WTC11 (cell line): Measurements from ENCODE around the gene ZCWPW1. TPM values are rescaled to one million over a fixed set of nuclear protein-coding genes. Genes with fewer than 3 reads are reported as not detected.

Experiments
- ATAC-seq: fragments of 200-7000 bp; cut with Tn5 transposase; 2 replicates; pipeline ENCODE4 v1.10.0; 2021; ENCODE audit warnings: mild to moderate bottlenecking, moderate library complexity
- CTCF ChIA-PET: fragments of 300-600 bp; sonication (Branson Sonifier 250); formaldehyde crosslinking; loops from one replicate; lab custom pipeline; 2021; ENCODE audit warnings: antibody characterized with exemption; lab: Charles Lee
- POLR2A ChIA-PET: fragments of 350-600 bp; sonication (Branson Sonifier 250); formaldehyde crosslinking; loops from one replicate; lab custom pipeline; 2021; ENCODE audit warnings: antibody characterized with exemption; lab: Charles Lee
- DNase-seq: peaks from one replicate; pipeline ENCODE4 v3.0.0; 2021; ENCODE audit warnings: low spot score
- H3K27ac Mint-ChIP-seq: 2 replicates; pipeline ENCODE4 v1.8.0; 2021; ENCODE audit warnings: mixed read lengths
- H3K27me3 Mint-ChIP-seq: 2 replicates; pipeline ENCODE4 v1.8.0; 2021; ENCODE audit warnings: low read depth, mild to moderate bottlenecking, moderate library complexity, mixed read lengths
- H3K36me3 Mint-ChIP-seq: 2 replicates; pipeline ENCODE4 v1.8.0; 2021; ENCODE audit warnings: mixed read lengths
- H3K4me1 Mint-ChIP-seq: 2 replicates; pipeline ENCODE4 v1.8.0; 2022; ENCODE audit warnings: mixed read lengths
- H3K4me3 Mint-ChIP-seq: 2 replicates; pipeline ENCODE4 v1.8.0; 2021; ENCODE audit warnings: mild to moderate bottlenecking, moderate library complexity, mixed read lengths
- H3K9me3 Mint-ChIP-seq: 2 replicates; pipeline ENCODE4 v1.8.0; 2021; ENCODE audit warnings: mixed read lengths
- CREB1 ChIP-seq: sonication (generic); formaldehyde crosslinking; IDR thresholded peaks from 2 replicates; pipeline ENCODE4 v1.8.0; 2023; ENCODE audit warnings: mild to moderate bottlenecking, missing genetic modification reagents
- CREM ChIP-seq: sonication (generic); formaldehyde crosslinking; IDR thresholded peaks from 2 replicates; pipeline ENCODE4 v1.8.1; 2022; ENCODE audit warnings: mild to moderate bottlenecking, missing genetic modification reagents, moderate library complexity
- ELF4 ChIP-seq: sonication (generic); formaldehyde crosslinking; IDR thresholded peaks from 2 replicates; pipeline ENCODE4 v1.8.1; 2022; ENCODE audit warnings: low read depth, mild to moderate bottlenecking, moderate library complexity, missing genetic modification reagents
- ETV6 ChIP-seq: sonication (generic); formaldehyde crosslinking; IDR thresholded peaks from 2 replicates; pipeline ENCODE4 v1.8.1; 2022; ENCODE audit warnings: mild to moderate bottlenecking, missing genetic modification reagents
- FOXK1 ChIP-seq: sonication (generic); formaldehyde crosslinking; IDR thresholded peaks from 2 replicates; pipeline ENCODE4 v1.8.0; 2022; ENCODE audit warnings: mild to moderate bottlenecking, moderate library complexity, missing genetic modification reagents
- FOXP4 ChIP-seq: sonication (generic); formaldehyde crosslinking; IDR thresholded peaks from 2 replicates; pipeline ENCODE4 v1.8.0; 2022; ENCODE audit warnings: mild to moderate bottlenecking, missing genetic modification reagents
- JAZF1 ChIP-seq: fragments of 250-450 bp; sonication (Bioruptor Pico); IDR thresholded peaks from 2 replicates; pipeline ENCODE4 v1.9.0; 2021; ENCODE audit warnings: moderate library complexity, mild to moderate bottlenecking, inconsistent platforms
- MYBL2 ChIP-seq: sonication (generic); formaldehyde crosslinking; IDR thresholded peaks from 2 replicates; pipeline ENCODE4 v1.8.1; 2023; ENCODE audit warnings: mild to moderate bottlenecking, moderate library complexity, missing genetic modification reagents
- NFYB ChIP-seq: sonication (generic); formaldehyde crosslinking; conservative IDR thresholded peaks from 2 replicates; pipeline ENCODE4 v1.8.0; 2022; ENCODE audit warnings: low read depth, missing genetic modification reagents
- SMAD3 ChIP-seq: sonication (generic); formaldehyde crosslinking; IDR thresholded peaks from 2 replicates; pipeline ENCODE4 v1.8.0; 2022; ENCODE audit warnings: missing genetic modification reagents, mild to moderate bottlenecking, borderline replicate concordance
- TCF7 ChIP-seq: sonication (generic); formaldehyde crosslinking; IDR thresholded peaks from 2 replicates; pipeline ENCODE4 v1.8.0; 2022; ENCODE audit warnings: mild to moderate bottlenecking, low read depth, missing genetic modification reagents, moderate library complexity
- TP53 ChIP-seq: sonication (generic); formaldehyde crosslinking; IDR thresholded peaks from 2 replicates; pipeline ENCODE4 v1.8.1; 2023; ENCODE audit warnings: mild to moderate bottlenecking, missing genetic modification reagents
- USF1 ChIP-seq: sonication (generic); formaldehyde crosslinking; IDR thresholded peaks from 2 replicates; pipeline ENCODE4 v1.8.0; 2022; ENCODE audit warnings: mild to moderate bottlenecking, missing genetic modification reagents
- ZNF219 ChIP-seq: sonication (generic); formaldehyde crosslinking; IDR thresholded peaks from 2 replicates; pipeline ENCODE4 v1.8.0; 2023; ENCODE audit warnings: missing genetic modification reagents, mild to moderate bottlenecking, borderline replicate concordance
- ZNF232 ChIP-seq: sonication (generic); formaldehyde crosslinking; IDR thresholded peaks from 2 replicates; pipeline ENCODE4 v1.8.0; 2022; ENCODE audit warnings: mild to moderate bottlenecking, missing genetic modification reagents
- ZNF512 ChIP-seq: sonication (generic); formaldehyde crosslinking; IDR thresholded peaks from 2 replicates; pipeline ENCODE4 v1.8.1; 2022; ENCODE audit warnings: missing genetic modification reagents, borderline replicate concordance
- total RNA-seq: library from RNA; stranded (reverse); gene quantifications from 3 replicates; pipeline ENCODE4 v1.2.3, GENCODE V29; 2021
- TF ChIP-seq, protein P1 (sequence below): sonication (generic); formaldehyde crosslinking; IDR thresholded peaks from 2 replicates; pipeline ENCODE4 v1.8.1; 2023; ENCODE audit warnings: mild to moderate bottlenecking, missing genetic modification reagents

Gene ZCWPW1
- total RNA-seq, 1 experiment from 2014 or later: 1.4 TPM

- TF ChIP-seq, protein P1, sequence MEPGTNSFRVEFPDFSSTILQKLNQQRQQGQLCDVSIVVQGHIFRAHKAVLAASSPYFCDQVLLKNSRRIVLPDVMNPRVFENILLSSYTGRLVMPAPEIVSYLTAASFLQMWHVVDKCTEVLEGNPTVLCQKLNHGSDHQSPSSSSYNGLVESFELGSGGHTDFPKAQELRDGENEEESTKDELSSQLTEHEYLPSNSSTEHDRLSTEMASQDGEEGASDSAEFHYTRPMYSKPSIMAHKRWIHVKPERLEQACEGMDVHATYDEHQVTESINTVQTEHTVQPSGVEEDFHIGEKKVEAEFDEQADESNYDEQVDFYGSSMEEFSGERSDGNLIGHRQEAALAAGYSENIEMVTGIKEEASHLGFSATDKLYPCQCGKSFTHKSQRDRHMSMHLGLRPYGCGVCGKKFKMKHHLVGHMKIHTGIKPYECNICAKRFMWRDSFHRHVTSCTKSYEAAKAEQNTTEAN: no peak
- TF ChIP-seq ELF4: no peak
- TF ChIP-seq ZNF219 (CRISPR knock-in tag): no peak
- TF ChIP-seq NFYB (CRISPR knock-in tag): no peak
- no peak for TF ChIP-seq TCF7
- no peak for TF ChIP-seq FOXP4 (CRISPR knock-in tag)
These were observed 39.3 kb upstream of the ZCWPW1 start (continued) for GRCh38 chr7:100467638-100468373.

GRCh38 chr7:100466653-100467605 lies 38.4 kb upstream of the ZCWPW1 start:
- Mint-ChIP-seq H3K27me3 (no peaks in the 10 kb centered on the region; the same call in 1 of the 2 replicates), H3K27ac (no peak overlapping the region), H3K4me3 (no peak overlapping the region), H3K4me1 (0 out of 2 replicates have a peak, but pooled peaks cover 8% of the 10 kb centered on the region), H3K9me3 (no peaks in the 10 kb centered on the region)
- POLR2A ChIA-PET: interaction anchor here (1.1 to 1.6 kb wide), 2 partner anchors 38 to 104 kb away, joined by 4 to 5 read pairs; partner anchors contain the start of gene ZCWPW1
- DNase-seq: no peak
- no peak for ATAC-seq
- TF ChIP-seq TCF7 (no peak), SMAD3 (CRISPR knock-in tag) (no peak), CREB1 (CRISPR knock-in tag) (no peak), TP53 (CRISPR knock-in tag) (no peak), ZNF232 (no peak), USF1 (CRISPR knock-in tag) (no peak), ZNF512 (CRISPR knock-in tag) (no peak), CREM (CRISPR knock-in tag) (no peak), FOXK1 (CRISPR knock-in tag) (no peak), ETV6 (no peak), MYBL2 (CRISPR knock-in tag) (no peak), JAZF1 (CRISPR knock-in tag) (no peak)
- TF ChIP-seq, all 79 proteins: peak for 0
- CTCF ChIA-PET: interaction anchor here (1.2 to 7.9 kb wide), 6 partner anchors 12 to 97 kb away, joined by 4 to 56 read pairs (median 16); partner anchors contain the start of gene TSC22D4
- H3K36me3 Mint-ChIP-seq: no peaks in the 10 kb centered on the region
